Calu3 (cell line): Measurements from ENCODE around the gene CLEC20A. TPM values are rescaled to one million over a fixed set of nuclear protein-coding genes. Genes with fewer than 3 reads are reported as not detected.

Source experiments
- BruUV-seq: library from RNA; stranded (reverse); fragments of 400-500 nt; replicated peaks from 2 replicates; lab custom pipeline; 2021; lab: Mats Ljungman, UMichigan
- CTCF ChIA-PET: fragments of 300-600 bp; sonication (Branson Sonifier 250); formaldehyde crosslinking; loops from one replicate; lab custom pipeline; 2022; ENCODE audit warnings: antibody characterized with exemption; lab: Charles Lee
- DNase-seq: peaks from one replicate; pipeline ENCODE4 v3.0.0; 2022
- H3K27ac Mint-ChIP-seq: one replicate; pipeline ENCODE4 v1.8.0; 2022; ENCODE audit warnings: mixed read lengths; ENCODE audit not compliant: unreplicated experiment
- H3K27me3 Mint-ChIP-seq: one replicate; pipeline ENCODE4 v1.8.0; 2022; ENCODE audit warnings: mixed read lengths; ENCODE audit not compliant: unreplicated experiment
- H3K36me3 Mint-ChIP-seq: one replicate; pipeline ENCODE4 v1.8.0; 2022; ENCODE audit warnings: mild to moderate bottlenecking, moderate library complexity, mixed read lengths; ENCODE audit not compliant: insufficient read depth, unreplicated experiment
- H3K4me1 Mint-ChIP-seq: one replicate; pipeline ENCODE4 v1.8.0; 2022; ENCODE audit warnings: mild to moderate bottlenecking, low read depth, mixed read lengths; ENCODE audit not compliant: unreplicated experiment
- H3K4me3 Mint-ChIP-seq: one replicate; pipeline ENCODE4 v1.8.0; 2022; ENCODE audit warnings: mild to moderate bottlenecking, low read depth, moderate library complexity, mixed read lengths; ENCODE audit not compliant: unreplicated experiment
- H3K9me3 Mint-ChIP-seq: one replicate; pipeline ENCODE4 v1.8.0; 2022; ENCODE audit warnings: low read depth, mixed read lengths; ENCODE audit not compliant: unreplicated experiment
- CTCF ChIP-seq: fragments of 200-600 bp; IDR thresholded peaks from one replicate; pipeline ENCODE4 v1.8.0; 2022; ENCODE audit warnings: antibody characterized with exemption; ENCODE audit not compliant: unreplicated experiment
- intact Hi-C: fragments of 100-400 bp; cut with micrococcal nuclease; formaldehyde crosslinking; loops from one replicate; pipeline ENCODE4 v1.10.0; 2022; ENCODE audit not compliant: unreplicated experiment
- total RNA-seq: library from RNA; stranded (reverse); gene quantifications from 2 replicates; pipeline ENCODE4 v1.2.3, GENCODE V29; 2022

Gene CLEC20A
- total RNA-seq, 1 experiment from 2014 or later = not detected

GRCh38 chr1:178512566-178513277 is 16.0 kb upstream of the CLEC20A start, which contains the start of gene TEX35:
Gene TEX35, plus strand, starts transcription at chr1:178513109. Its CDS starts 80 bp downstream, at chr1:178513189.
- H3K36me3 Mint-ChIP-seq = no peaks in the 10 kb centered on the region
- no TSS peak for BruUV-seq
- H3K27ac Mint-ChIP-seq = no peak within 1 kb of the TSS
- no peak for TF ChIP-seq CTCF
- no peaks in the 10 kb centered on the region for H3K27me3 Mint-ChIP-seq
- no peak within 1 kb of the TSS for H3K4me3 Mint-ChIP-seq
- H3K4me1 Mint-ChIP-seq = no peaks in the 10 kb centered on the region
- CTCF ChIA-PET = no interaction called here
- no peak for DNase-seq
- H3K9me3 Mint-ChIP-seq = no peaks in the 10 kb centered on the region
- intact Hi-C loops = no loop called here

GRCh38 chr1:178510155-178510554 is 13.4 kb upstream of the CLEC20A start:
- intact Hi-C loops = no loop called here
- Mint-ChIP-seq H3K27me3 (no peaks in the 10 kb centered on the region), H3K9me3 (no peaks in the 10 kb centered on the region), H3K4me1 (no peaks in the 10 kb centered on the region), H3K4me3 (no peak overlapping the region), H3K27ac (no peak overlapping the region), H3K36me3 (no peaks in the 10 kb centered on the region)
- TF ChIP-seq CTCF = no peak
- DNase-seq = no peak
- CTCF ChIA-PET = no interaction called here
- no TSS peak for BruUV-seq

GRCh38 chr1:178509414-178510007 is 12.7 kb upstream of the CLEC20A start:
- intact Hi-C loops = no loop called here
- peaks cover under 1% of the 10 kb centered on the region for H3K27me3 Mint-ChIP-seq
- no peak overlapping the region for H3K27ac Mint-ChIP-seq
- no peak overlapping the region for H3K4me3 Mint-ChIP-seq
- BruUV-seq = no TSS peak
- no peak for DNase-seq
- no peaks in the 10 kb centered on the region for H3K36me3 Mint-ChIP-seq
- no peak for TF ChIP-seq CTCF
- CTCF ChIA-PET = no interaction called here
- H3K9me3 Mint-ChIP-seq = no peaks in the 10 kb centered on the region
- no peaks in the 10 kb centered on the region for H3K4me1 Mint-ChIP-seq

- no peaks in the 10 kb centered on the region for H3K9me3 Mint-ChIP-seq
- no TSS peak for BruUV-seq
- no peak for TF ChIP-seq CTCF
- H3K27me3 Mint-ChIP-seq = peaks cover 11% of the 10 kb centered on the region
- no peak for DNase-seq
- H3K36me3 Mint-ChIP-seq = no peaks in the 10 kb centered on the region
- H3K4me3 Mint-ChIP-seq = no peak overlapping the region
- no peak overlapping the region for H3K27ac Mint-ChIP-seq
- H3K4me1 Mint-ChIP-seq = peaks cover 3% of the 10 kb centered on the region
- intact Hi-C loops = no loop called here
- CTCF ChIA-PET = interaction anchor here (1.2 to 1.4 kb wide), 2 partner anchors 12 to 196 kb away, joined by 3 to 5 read pairs; no protein-coding TSS in a partner anchor
Measured at GRCh38 chr1:178506669-178507068, 9.9 kb upstream of the CLEC20A start.
